ENCODE data around the gene GREB1L. TPM values are rescaled to one million over a fixed set of nuclear protein-coding genes. Genes with fewer than 3 reads are reported as not detected.

Gene GREB1L
- total RNA-seq, 1 experiment from 2014 or later = 0.26 TPM

- Mint-ChIP-seq H3K36me3 (no peaks in the 10 kb centered on the region), H3K27ac (no peak overlapping the region), H3K4me3 (no peak overlapping the region), H3K27me3 (ENCODE audit: low read depth) (no peaks in the 10 kb centered on the region), H3K4me1 (peaks cover 13% of the 10 kb centered on the region), H3K9me3 (no peaks in the 10 kb centered on the region)
- TF ChIP-seq ZSCAN18 (CRISPR knock-in tag; IDR thresholded peaks at IDR 0.05) (no peak), ERG (CRISPR knock-in tag; IDR thresholded peaks at IDR 0.05) (no peak), NFE2L1 (CRISPR knock-in tag; IDR thresholded peaks at IDR 0.05) (no peak), FOXP1 (CRISPR knock-in tag; IDR thresholded peaks at IDR 0.05; ENCODE audit: borderline replicate concordance) (no peak), ZNF232 (CRISPR knock-in tag; IDR thresholded peaks at IDR 0.05) (no peak), ZNF423 (CRISPR knock-in tag; IDR thresholded peaks at IDR 0.05) (no peak), MAX (CRISPR knock-in tag; IDR thresholded peaks at IDR 0.05) (no peak)
- no peak for ATAC-seq
- ChIA-PET POLR2A (no interaction called here), CTCF (no interaction called here)
- no peak for DNase-seq (ENCODE audit: low spot score)
Measured at GRCh38 chr18:21359746-21360145, 117.7 kb downstream of the GREB1L start.

GRCh38 chr18:21361307-21361880, 119.4 kb downstream of the GREB1L start:
- Mint-ChIP-seq H3K4me3 (no peak overlapping the region), H3K36me3 (no peaks in the 10 kb centered on the region), H3K27me3 (ENCODE audit: low read depth) (no peaks in the 10 kb centered on the region), H3K27ac (no peak overlapping the region), H3K9me3 (no peaks in the 10 kb centered on the region), H3K4me1 (peaks cover 17% of the 10 kb centered on the region)
- CTCF ChIA-PET = interaction anchor here (1.2 kb wide), 1 partner anchor 83 kb away, joined by 5 read pairs; no protein-coding TSS in a partner anchor
- POLR2A ChIA-PET = no interaction called here
- TF ChIP-seq ZNF512 (CRISPR knock-in tag; IDR thresholded peaks at IDR 0.05; ENCODE audit: borderline replicate concordance) = no peak
- no peak for TF ChIP-seq IRF1 (CRISPR knock-in tag; IDR thresholded peaks at IDR 0.05)
- no peak for TF ChIP-seq GRHL2 (CRISPR knock-in tag; IDR thresholded peaks at IDR 0.05; ENCODE audit: insufficient replicate concordance, severe bottlenecking)
- no peak for TF ChIP-seq SMAD3 (CRISPR knock-in tag; IDR thresholded peaks at IDR 0.05; ENCODE audit: borderline replicate concordance)
- TF ChIP-seq MXD4 (CRISPR knock-in tag; IDR thresholded peaks at IDR 0.05; ENCODE audit: borderline replicate concordance) = no peak
- no peak for TF ChIP-seq E2F5 (CRISPR knock-in tag; IDR thresholded peaks at IDR 0.05)
- DNase-seq (ENCODE audit: low spot score) (no peak), ATAC-seq (peak; percentile 71)

GRCh38 chr18:21362831-21363230, 120.8 kb downstream of the GREB1L start:
- ChIA-PET CTCF (no interaction called here), POLR2A (no interaction called here)
- Mint-ChIP-seq H3K27me3 (ENCODE audit: low read depth) (no peaks in the 10 kb centered on the region), H3K36me3 (no peaks in the 10 kb centered on the region), H3K4me1 (peaks cover 29% of the 10 kb centered on the region), H3K9me3 (no peaks in the 10 kb centered on the region), H3K27ac (no peak overlapping the region), H3K4me3 (no peak overlapping the region)
- DNase-seq (ENCODE audit: low spot score) (no peak), ATAC-seq (no peak)
- TF ChIP-seq PRRX2 (CRISPR knock-in tag; IDR thresholded peaks at IDR 0.05) (no peak), ZNF416 (CRISPR knock-in tag; IDR thresholded peaks at IDR 0.05) (no peak), FOXK1 (CRISPR knock-in tag; IDR thresholded peaks at IDR 0.05) (no peak), ELF4 (CRISPR knock-in tag; IDR thresholded peaks at IDR 0.05; ENCODE audit: low read depth) (no peak), EMX1 (CRISPR knock-in tag; IDR thresholded peaks at IDR 0.05) (no peak), GTF2I (CRISPR knock-in tag; conservative IDR thresholded peaks at IDR 0.05) (no peak), NR3C1 (CRISPR knock-in tag; conservative IDR thresholded peaks at IDR 0.05; ENCODE audit: low read depth) (no peak), CREM (CRISPR knock-in tag; IDR thresholded peaks at IDR 0.05) (no peak), PREB (CRISPR knock-in tag; IDR thresholded peaks at IDR 0.05; ENCODE audit: borderline replicate concordance) (no peak), ZNF281 (CRISPR knock-in tag; IDR thresholded peaks at IDR 0.05) (no peak)

All from WTC11 (cell line).